ENCODE measurements around the gene CASK.
A peak's percentile ranks its signal among the peaks of the same experiment; 100 is the strongest.
"Not testable (repeated sequence)": the region's sequence is repeated elsewhere in the genome, so short reads cannot be mapped to it uniquely, and the experiment has no call there.

Gene CASK

GRCh38 chrX:41607264-41607832 lies 316.0 kb downstream of the CASK start:
- no peak for DNase-seq (ENCODE audit: low read depth)
- TF ChIP-seq, protein P1, sequence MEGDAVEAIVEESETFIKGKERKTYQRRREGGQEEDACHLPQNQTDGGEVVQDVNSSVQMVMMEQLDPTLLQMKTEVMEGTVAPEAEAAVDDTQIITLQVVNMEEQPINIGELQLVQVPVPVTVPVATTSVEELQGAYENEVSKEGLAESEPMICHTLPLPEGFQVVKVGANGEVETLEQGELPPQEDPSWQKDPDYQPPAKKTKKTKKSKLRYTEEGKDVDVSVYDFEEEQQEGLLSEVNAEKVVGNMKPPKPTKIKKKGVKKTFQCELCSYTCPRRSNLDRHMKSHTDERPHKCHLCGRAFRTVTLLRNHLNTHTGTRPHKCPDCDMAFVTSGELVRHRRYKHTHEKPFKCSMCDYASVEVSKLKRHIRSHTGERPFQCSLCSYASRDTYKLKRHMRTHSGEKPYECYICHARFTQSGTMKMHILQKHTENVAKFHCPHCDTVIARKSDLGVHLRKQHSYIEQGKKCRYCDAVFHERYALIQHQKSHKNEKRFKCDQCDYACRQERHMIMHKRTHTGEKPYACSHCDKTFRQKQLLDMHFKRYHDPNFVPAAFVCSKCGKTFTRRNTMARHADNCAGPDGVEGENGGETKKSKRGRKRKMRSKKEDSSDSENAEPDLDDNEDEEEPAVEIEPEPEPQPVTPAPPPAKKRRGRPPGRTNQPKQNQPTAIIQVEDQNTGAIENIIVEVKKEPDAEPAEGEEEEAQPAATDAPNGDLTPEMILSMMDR (conservative IDR thresholded peaks at IDR 0.05; ENCODE audit: low read length): no peak
- H3K4me3 ChIP-seq (ENCODE audit: low read length): no peak overlapping the region

GRCh38 chrX:41606057-41606456 lies 317.3 kb downstream of the CASK start:
- not testable (repeated sequence) for H3K4me3 ChIP-seq (ENCODE audit: low read length); DNase-seq (ENCODE audit: low read depth)

DNA sequence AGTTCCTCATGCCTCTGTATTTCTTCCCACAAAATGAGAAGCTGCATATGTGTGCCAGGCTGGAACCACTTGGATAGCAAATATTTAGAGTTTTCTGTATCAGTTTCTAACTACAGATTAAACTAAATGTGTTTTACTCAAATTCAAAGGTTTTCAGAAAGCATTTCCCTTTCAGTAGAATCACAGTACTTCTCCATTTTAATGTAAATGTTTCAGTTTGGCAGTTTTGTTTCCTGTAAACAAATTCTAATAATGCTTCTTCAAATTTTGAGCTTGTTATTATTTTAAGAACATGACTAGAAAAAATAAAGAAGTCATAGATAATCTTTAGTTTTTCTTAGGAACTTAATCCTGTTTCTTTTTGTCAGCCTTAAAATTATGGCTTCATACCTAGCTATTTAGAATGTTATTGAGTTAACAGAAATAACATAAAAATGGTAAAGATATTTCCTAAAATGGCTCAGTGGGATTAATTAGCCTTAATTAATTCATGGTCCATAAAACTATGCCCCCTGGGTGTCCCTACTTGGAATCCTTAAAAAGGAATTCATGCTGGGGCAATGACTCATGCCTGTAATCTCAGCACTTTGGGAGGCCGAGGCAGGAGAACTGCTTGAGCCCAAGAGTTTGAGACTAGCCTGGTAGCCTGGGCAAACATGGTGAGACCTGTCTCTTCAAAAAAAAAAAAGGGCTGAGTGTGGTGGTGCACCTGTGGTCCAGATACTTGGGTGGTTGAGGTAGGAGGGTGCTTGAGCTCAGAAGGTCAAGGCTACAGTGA lies 318.4 kb downstream of the CASK start:
- DNase-seq (ENCODE audit: low read depth): no peak
- H3K4me3 ChIP-seq (ENCODE audit: low read length): no peak overlapping the region
- TF ChIP-seq, protein P1 (conservative IDR thresholded peaks at IDR 0.05; ENCODE audit: low read length): no peak

GRCh38 chrX:41604177-41604576 lies 319.2 kb downstream of the CASK start:
- TF ChIP-seq, protein P1 (conservative IDR thresholded peaks at IDR 0.05; ENCODE audit: low read length): no peak
- no peak overlapping the region for H3K4me3 ChIP-seq (ENCODE audit: low read length)
- DNase-seq (ENCODE audit: low read depth): no peak

- no peak overlapping the region for H3K4me3 ChIP-seq (ENCODE audit: low read length)
- TF ChIP-seq, protein P1 (conservative IDR thresholded peaks at IDR 0.05; ENCODE audit: low read length): no peak
- DNase-seq (ENCODE audit: low read depth): no peak
Observed at GRCh38 chrX:41603596-41603995, 319.8 kb downstream of the CASK start.

- no peak overlapping the region for H3K4me3 ChIP-seq (ENCODE audit: low read length)
- TF ChIP-seq, protein P1 (conservative IDR thresholded peaks at IDR 0.05; ENCODE audit: low read length): no peak
- DNase-seq (ENCODE audit: low read depth): peak; percentile 15
Observed at GRCh38 chrX:41602816-41603345, 320.5 kb downstream of the CASK start.

- TF ChIP-seq, protein P1 (conservative IDR thresholded peaks at IDR 0.05; ENCODE audit: low read length): no peak
- H3K4me3 ChIP-seq (ENCODE audit: low read length): no peak overlapping the region
- DNase-seq (ENCODE audit: low read depth): peak; percentile 65
Observed at GRCh38 chrX:41600291-41600690, 323.1 kb downstream of the CASK start.
